Trophoblast cell (in vitro differentiated cells and primary cell): ENCODE results near the gene FOXD4L6.
"Not testable (repeated sequence)": the region's sequence is repeated elsewhere in the genome, so short reads cannot be mapped to it uniquely, and the experiment has no call there.

Source experiments
- DNase-seq, 2 donors: peaks; one replicate each; pipeline ENCODE4 v3.0.0-alpha.2; 2016
- H2AFZ ChIP-seq: 2 replicates; pipeline ENCODE4 v1.6.1; 2013; ENCODE audit warnings: low read length, moderate library complexity, mild to moderate bottlenecking; ENCODE audit not compliant: insufficient read depth, poor library complexity
- H2AK5ac ChIP-seq: 2 replicates; pipeline ENCODE4 v1.6.1; 2013; ENCODE audit warnings: mild to moderate bottlenecking, low read length
- H2BK120ac ChIP-seq: 2 replicates; pipeline ENCODE4 v1.6.1; 2013; ENCODE audit warnings: low read length, mild to moderate bottlenecking, moderate library complexity; ENCODE audit not compliant: insufficient read depth, poor library complexity
- H2BK12ac ChIP-seq: 2 replicates; pipeline ENCODE4 v1.6.1; 2013; ENCODE audit warnings: mild to moderate bottlenecking, low read length, moderate library complexity
- H2BK5ac ChIP-seq: 2 replicates; pipeline ENCODE4 v1.6.1; 2013; ENCODE audit warnings: low read length, low read depth, moderate library complexity, mild to moderate bottlenecking; ENCODE audit not compliant: poor library complexity
- H3K14ac ChIP-seq: 2 replicates; pipeline ENCODE4 v1.6.1; 2013; ENCODE audit warnings: mild to moderate bottlenecking, low read length
- H3K18ac ChIP-seq: 2 replicates; pipeline ENCODE4 v1.6.1; 2013; ENCODE audit warnings: mild to moderate bottlenecking, low read length
- H3K23ac ChIP-seq: 2 replicates; pipeline ENCODE4 v1.6.1; 2013; ENCODE audit warnings: low read length
- H3K27ac ChIP-seq: 2 replicates; pipeline ENCODE4 v1.5.1; 2013; ENCODE audit warnings: low read depth, mild to moderate bottlenecking, inconsistent platforms, low read length, moderate library complexity
- H3K27me3 ChIP-seq: 2 replicates; pipeline ENCODE4 v1.6.1; 2013; ENCODE audit warnings: inconsistent platforms, mild to moderate bottlenecking, low read length, moderate library complexity; ENCODE audit not compliant: insufficient read depth
- H3K36me3 ChIP-seq, 2 experiments: 1 replicate in 1 of 2; 2 replicates in 1 of 2; pipeline ENCODE4 v1.6.1; 2013; ENCODE audit warnings: low read length in 2 of 2, mild to moderate bottlenecking in 2 of 2, moderate library complexity in 1 of 2; ENCODE audit not compliant: insufficient read depth in 2 of 2, control insufficient read depth in 1 of 2
- H3K4ac ChIP-seq: 2 replicates; pipeline ENCODE4 v1.6.1; 2013; ENCODE audit warnings: low read depth, mild to moderate bottlenecking, low read length, moderate library complexity
- H3K4me1 ChIP-seq, 2 experiments: 1 replicate in 1 of 2; 2 replicates in 1 of 2; pipeline ENCODE4 v1.6.1; 2013; ENCODE audit warnings: low read length in 2 of 2, mild to moderate bottlenecking in 2 of 2, moderate library complexity in 1 of 2; ENCODE audit not compliant: insufficient read depth in 2 of 2, control insufficient read depth in 1 of 2
- H3K4me2 ChIP-seq: 2 replicates; pipeline ENCODE4 v1.6.1; 2013; ENCODE audit warnings: inconsistent platforms, mild to moderate bottlenecking, low read length, moderate library complexity
- H3K4me3 ChIP-seq: 2 replicates; pipeline ENCODE4 v1.5.1; 2013; ENCODE audit warnings: mild to moderate bottlenecking, low read depth, low read length, inconsistent platforms
- H3K79me1 ChIP-seq: one replicate; pipeline ENCODE4 v1.6.1; 2013; ENCODE audit warnings: low read length
- H3K79me2 ChIP-seq: 2 replicates; pipeline ENCODE4 v1.6.1; 2013; ENCODE audit warnings: low read length, mild to moderate bottlenecking; ENCODE audit not compliant: control insufficient read depth, insufficient read depth, poor library complexity
- H3K9ac ChIP-seq: 2 replicates; pipeline ENCODE4 v1.6.1; 2013; ENCODE audit warnings: mild to moderate bottlenecking, low read length
- H3K9me3 ChIP-seq: 2 replicates; pipeline ENCODE4 v1.6.1; 2013; ENCODE audit warnings: low read depth, mild to moderate bottlenecking, control low read depth, inconsistent platforms, low read length; ENCODE audit not compliant: insufficient read depth
- H4K12ac ChIP-seq: 2 replicates; pipeline ENCODE4 v1.6.1; 2013; ENCODE audit warnings: low read depth, mild to moderate bottlenecking, low read length, moderate library complexity
- H4K8ac ChIP-seq: 2 replicates; pipeline ENCODE4 v1.6.1; 2013; ENCODE audit warnings: low read depth, mild to moderate bottlenecking, low read length, moderate library complexity
- H4K91ac ChIP-seq: one replicate; pipeline ENCODE4 v1.6.1; 2013; ENCODE audit warnings: low read depth, mild to moderate bottlenecking, low read length, moderate library complexity
- whole genome bisulfite sequencing: extraction: QIAGEN DNeasy Blood & Tissue Kit; methylation state at CpG from one replicate; pipeline ENCODE4 v1.1.7; 2013; ENCODE audit warnings: missing lambda C conversion rate; ENCODE audit not compliant: insufficient read length, insufficient coverage; ENCODE audit errors: extremely low coverage; 5-methylcytosine and 5-hydroxymethylcytosine counted together

FOXD4L6 gene

GRCh38 chr9:41082358-41082757 lies 46.1 kb downstream of the FOXD4L6 start:
- not testable (repeated sequence) for H3K23ac ChIP-seq, H2BK5ac ChIP-seq, H2AK5ac ChIP-seq, H4K12ac ChIP-seq, H3K9me3 ChIP-seq, H3K4me1 ChIP-seq, H3K4ac ChIP-seq, H3K27ac ChIP-seq, H3K4me2 ChIP-seq, H3K27me3 ChIP-seq, H3K79me1 ChIP-seq, H3K9ac ChIP-seq, H4K8ac ChIP-seq, DNase-seq, H2BK12ac ChIP-seq, H3K4me3 ChIP-seq, H3K18ac ChIP-seq, H3K79me2 ChIP-seq, H2BK120ac ChIP-seq, H3K36me3 ChIP-seq, H3K14ac ChIP-seq, H2AFZ ChIP-seq, H4K91ac ChIP-seq
- no CpG with 5 or more reads among the region's 4 CpGs for WGBS

GRCh38 chr9:41079464-41079863 lies 49.0 kb downstream of the FOXD4L6 start:
- H3K27ac ChIP-seq, H2BK120ac ChIP-seq, H3K4me2 ChIP-seq, H2AFZ ChIP-seq, H4K91ac ChIP-seq, H4K8ac ChIP-seq, H3K4ac ChIP-seq, H3K14ac ChIP-seq, H2BK5ac ChIP-seq, H3K36me3 ChIP-seq, H3K4me1 ChIP-seq, H3K27me3 ChIP-seq, H3K18ac ChIP-seq, H4K12ac ChIP-seq, H2BK12ac ChIP-seq, H3K23ac ChIP-seq, H3K79me2 ChIP-seq, H3K4me3 ChIP-seq, H2AK5ac ChIP-seq, H3K9me3 ChIP-seq, H3K9ac ChIP-seq, H3K79me1 ChIP-seq, DNase-seq: not testable (repeated sequence)
- WGBS, result no CpG with 5 or more reads among the region's 4 CpGs

- H3K27me3 ChIP-seq, result peaks cover 12% of the 10 kb centered on the region
- not testable (repeated sequence) for H3K4me3 ChIP-seq, H3K27ac ChIP-seq, H3K36me3 ChIP-seq, H3K9ac ChIP-seq, H3K79me1 ChIP-seq, H4K91ac ChIP-seq, H3K4me2 ChIP-seq, H4K12ac ChIP-seq, H2BK120ac ChIP-seq, H2BK12ac ChIP-seq, H3K79me2 ChIP-seq, H2BK5ac ChIP-seq, H3K18ac ChIP-seq, H3K14ac ChIP-seq, H3K23ac ChIP-seq, H3K9me3 ChIP-seq, H3K4me1 ChIP-seq, H3K4ac ChIP-seq, H2AFZ ChIP-seq, DNase-seq, H2AK5ac ChIP-seq, H4K8ac ChIP-seq
- WGBS, result no CpG with 5 or more reads among the region's 1 CpG
Measured at GRCh38 chr9:41077586-41077985, 50.9 kb downstream of the FOXD4L6 start.
